ENCODE results near the gene MAP7. TPM values are rescaled to one million over a fixed set of nuclear protein-coding genes. Genes with fewer than 3 reads are reported as not detected.
"Not testable (repeated sequence)": the region's sequence is repeated elsewhere in the genome, so short reads cannot be mapped to it uniquely, and the experiment has no call there.

MAP7 gene
- polyA plus RNA-seq, 3 donors, result 1.2 to 13.1 (median 3.5) TPM

GRCh38 chr6:136491251-136491650 lies 59.0 kb downstream of the MAP7 start:
- no peak overlapping the region for H3K27ac ChIP-seq (ENCODE audit: low read depth, low read length)
- 74 to 84% (median 80%) methylated on average over 2 of the region's 2 CpGs for WGBS, 3 donors

- WGBS, 3 donors, result 93 to 99% (median 97%) methylated on average over 3 of the region's 3 CpGs
- not testable (repeated sequence) for H3K27ac ChIP-seq (ENCODE audit: low read depth, low read length)
Measured at GRCh38 chr6:136489689-136490033, 60.6 kb downstream of the MAP7 start.

- WGBS, 3 donors, result 79 to 90% (median 89%) methylated on average over 7 of the region's 7 CpGs
- no peak overlapping the region for H3K27ac ChIP-seq (ENCODE audit: low read depth, low read length)
Measured at GRCh38 chr6:136487759-136488425, 62.3 kb downstream of the MAP7 start.

- H3K27ac ChIP-seq (ENCODE audit: low read depth, low read length), result no peak overlapping the region
- 77 to 96% (median 85%) methylated on average over 1 of the region's 1 CpG for WGBS, 3 donors
Measured at GRCh38 chr6:136486357-136486756, 63.9 kb downstream of the MAP7 start.

DNA sequence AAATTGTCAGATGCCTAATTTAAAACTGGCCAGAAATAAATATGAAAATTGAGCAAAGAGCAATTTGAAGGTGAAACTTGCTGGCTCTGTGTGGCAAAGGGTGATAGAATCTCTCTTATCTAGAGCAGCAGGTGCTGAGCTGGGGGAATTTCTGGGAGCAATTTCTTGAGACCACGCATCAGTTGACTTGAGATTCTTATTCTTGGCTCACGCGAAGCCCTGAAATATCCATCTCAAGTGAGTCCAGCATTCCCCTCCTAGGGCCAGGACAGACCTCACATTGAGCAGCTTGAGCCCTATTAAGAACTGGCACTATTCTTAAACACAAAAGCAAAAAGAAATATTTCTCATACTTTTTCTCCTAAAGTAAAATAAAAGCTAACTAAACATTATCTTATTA lies 66.3 kb downstream of the MAP7 start:
- H3K27ac ChIP-seq (ENCODE audit: low read depth, low read length), result no peak overlapping the region
- WGBS, 3 donors, result 57 to 83% (median 72%) methylated on average over 3 of the region's 3 CpGs

GRCh38 chr6:136483005-136483404 lies 67.2 kb downstream of the MAP7 start:
- WGBS, 3 donors, result 87 to 89% (median 88%) methylated on average over 2 of the region's 2 CpGs
- H3K27ac ChIP-seq (ENCODE audit: low read depth, low read length), result not testable (repeated sequence)

DNA sequence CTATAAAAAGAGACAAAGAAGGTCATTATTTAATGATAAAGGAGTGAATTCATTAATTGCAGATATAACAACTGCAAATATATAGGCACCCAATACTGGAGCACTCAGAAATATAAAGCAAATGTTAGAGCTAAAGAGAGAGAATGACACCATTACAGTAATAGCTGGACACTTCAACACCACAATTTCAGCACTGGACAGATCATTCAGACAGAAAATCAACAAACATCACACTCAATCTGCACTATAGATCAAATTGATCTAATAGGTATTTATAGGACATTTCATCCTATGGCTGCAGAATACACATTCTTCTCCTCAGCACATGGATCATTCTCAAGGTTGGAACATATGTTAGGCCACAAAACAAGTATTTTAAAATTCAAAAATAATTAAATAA lies 72.7 kb downstream of the MAP7 start:
- H3K27ac ChIP-seq (ENCODE audit: low read depth, low read length), result no peak overlapping the region

GRCh38 chr6:136475686-136476085 lies 74.5 kb downstream of the MAP7 start:
- no peak overlapping the region for H3K27ac ChIP-seq (ENCODE audit: low read depth, low read length)
- 69 to 94% (median 74%) methylated on average over 4 of the region's 4 CpGs for WGBS, 3 donors

- WGBS, 3 donors, result 87 to 93% (median 88%) methylated on average over 6 of the region's 6 CpGs
- no peak overlapping the region for H3K27ac ChIP-seq (ENCODE audit: low read depth, low read length)
Measured at GRCh38 chr6:136474241-136474640, 76.0 kb downstream of the MAP7 start.

- 94 to 97% (median 95%) methylated on average over 1 of the region's 1 CpG for WGBS, 3 donors
- no peak overlapping the region for H3K27ac ChIP-seq (ENCODE audit: low read depth, low read length)
Measured at GRCh38 chr6:136471922-136472321, 78.3 kb downstream of the MAP7 start.

- WGBS, 3 donors, result 34 to 45% (median 38%) methylated on average over 5 of the region's 5 CpGs
Measured at GRCh38 chr6:136471372-136471771, 78.8 kb downstream of the MAP7 start.

DNA sequence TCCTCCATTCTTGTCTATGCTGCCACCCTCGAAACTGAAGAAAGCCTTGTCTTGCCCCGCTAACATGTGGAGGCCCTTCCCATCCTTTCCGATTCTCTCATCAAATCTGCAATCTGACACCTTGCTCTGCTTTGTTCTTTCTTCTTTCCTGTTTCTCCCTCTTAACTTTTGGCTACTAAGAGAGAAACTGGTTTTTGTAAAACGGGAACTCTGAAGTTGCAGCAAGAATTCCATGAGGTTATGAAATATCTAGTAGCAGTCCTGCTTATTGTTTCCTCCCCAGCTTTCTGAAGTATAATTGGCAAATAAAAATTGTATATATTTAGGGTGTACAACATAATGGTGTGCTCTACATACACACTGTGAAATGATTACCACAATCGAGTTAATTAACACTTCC lies 80.2 kb downstream of the MAP7 start:
- WGBS, 3 donors, result 51 to 81% (median 54%) methylated on average over 5 of the region's 5 CpGs
- no peak overlapping the region for H3K27ac ChIP-seq (ENCODE audit: low read depth, low read length)

More at GRCh38 chr6:136471372-136471771, 78.8 kb downstream of the MAP7 start:
- H3K27ac ChIP-seq (ENCODE audit: low read depth, low read length), result no peak overlapping the region

- H3K27ac ChIP-seq (ENCODE audit: low read depth, low read length), result no peak overlapping the region
- 90 to 98% (median 98%) methylated on average over 2 of the region's 2 CpGs for WGBS, 3 donors
Measured at GRCh38 chr6:136469154-136469553, 81.1 kb downstream of the MAP7 start.

DNA sequence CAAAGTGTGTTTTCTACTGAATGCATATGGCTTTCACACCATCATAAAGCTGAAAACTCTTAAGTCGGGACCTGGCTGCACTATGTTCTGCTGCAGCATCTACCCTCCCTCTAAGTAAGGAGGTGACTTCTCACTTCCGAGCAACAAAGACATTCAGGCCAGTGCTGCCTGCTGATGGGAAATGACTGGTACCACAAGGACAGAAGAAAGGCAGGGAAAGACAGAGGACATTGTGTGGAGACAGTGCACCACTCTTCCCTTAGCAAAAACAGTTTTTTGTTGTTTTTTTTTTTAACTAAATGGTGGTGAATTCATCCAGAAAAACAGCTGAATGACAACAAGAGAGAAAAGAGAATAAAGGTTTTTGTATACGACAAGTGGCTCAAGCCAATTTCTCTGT lies 81.5 kb downstream of the MAP7 start:
- WGBS, 3 donors, result 88 to 96% (median 90%) methylated on average over 3 of the region's 3 CpGs
- H3K27ac ChIP-seq (ENCODE audit: low read depth, low read length), result no peak overlapping the region

DNA sequence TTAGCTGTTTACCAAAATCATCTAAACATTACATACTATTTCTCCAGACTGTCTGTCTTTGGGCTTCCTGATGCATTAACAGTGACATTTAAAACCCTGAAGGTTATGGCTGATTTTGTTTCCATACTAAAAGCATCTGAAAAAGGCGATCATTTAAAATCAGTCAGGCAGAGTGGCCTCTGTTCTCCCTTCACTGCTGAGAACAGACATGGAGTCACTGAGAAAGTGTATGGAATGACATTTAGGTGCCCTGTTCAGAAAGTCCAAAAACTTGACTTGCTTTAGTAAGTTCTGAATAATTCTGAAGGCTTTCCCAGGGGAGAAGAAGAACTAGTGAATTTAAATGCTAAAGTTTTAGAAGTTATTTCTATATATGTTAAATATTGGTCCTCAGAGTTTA lies 83.0 kb downstream of the MAP7 start:
- 62 to 82% (median 63%) methylated on average over 1 of the region's 1 CpG for WGBS, 3 donors
- no peak overlapping the region for H3K27ac ChIP-seq (ENCODE audit: low read depth, low read length)

- no peak overlapping the region for H3K27ac ChIP-seq (ENCODE audit: low read depth, low read length)
- WGBS, 3 donors, result 37 to 45% (median 37%) methylated on average over 4 of the region's 4 CpGs
Measured at GRCh38 chr6:136466777-136467176, 83.4 kb downstream of the MAP7 start.

DNA sequence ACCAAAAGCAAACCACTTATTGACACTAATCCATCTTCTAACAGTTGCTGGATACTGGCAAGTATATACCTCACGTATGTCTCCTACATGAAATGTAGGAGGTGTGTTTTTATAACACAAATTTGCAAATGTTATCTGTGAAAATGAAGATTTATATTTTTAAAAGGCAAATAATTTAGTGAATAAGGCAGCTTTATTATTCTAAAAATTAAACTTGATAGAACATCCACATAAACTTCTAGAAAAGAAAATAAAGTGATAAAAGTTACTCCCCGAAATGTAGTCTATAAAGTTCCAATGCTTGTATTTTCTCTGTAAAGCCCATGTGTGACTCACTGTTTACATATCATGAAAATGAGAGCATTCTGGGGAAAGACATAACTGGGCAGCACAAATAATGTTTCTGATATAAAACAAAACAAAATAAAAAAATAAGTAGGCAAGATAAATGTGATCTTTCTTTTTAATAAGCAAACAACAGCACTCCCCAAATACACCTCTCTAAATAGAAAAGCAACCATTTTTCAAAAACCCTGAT lies 84.4 kb downstream of the MAP7 start:
- 61 to 90% (median 86%) methylated on average over 2 of the region's 2 CpGs for WGBS, 3 donors
- H3K27ac ChIP-seq (ENCODE audit: low read depth, low read length), result no peak overlapping the region

DNA sequence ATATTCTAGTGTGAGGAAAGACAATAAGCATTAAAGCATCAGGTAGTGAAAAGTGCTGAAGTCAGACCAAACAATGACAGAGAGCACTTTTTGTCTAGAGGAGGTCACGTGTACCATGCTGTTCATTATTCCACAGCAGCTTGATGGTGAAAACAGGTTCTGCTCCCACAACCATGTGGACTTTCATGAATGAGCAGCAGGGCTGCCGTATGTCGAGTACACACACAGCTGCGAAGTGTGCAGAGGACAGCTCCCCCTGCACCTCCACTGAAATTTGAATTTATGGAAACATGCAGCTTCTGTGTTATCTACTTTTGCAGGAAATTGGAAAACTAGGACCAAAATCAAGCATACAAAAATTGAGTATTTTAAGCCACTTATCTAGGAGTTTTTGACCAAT lies 85.3 kb downstream of the MAP7 start:
- WGBS, 3 donors, result 73 to 84% (median 81%) methylated on average over 4 of the region's 4 CpGs

DNA sequence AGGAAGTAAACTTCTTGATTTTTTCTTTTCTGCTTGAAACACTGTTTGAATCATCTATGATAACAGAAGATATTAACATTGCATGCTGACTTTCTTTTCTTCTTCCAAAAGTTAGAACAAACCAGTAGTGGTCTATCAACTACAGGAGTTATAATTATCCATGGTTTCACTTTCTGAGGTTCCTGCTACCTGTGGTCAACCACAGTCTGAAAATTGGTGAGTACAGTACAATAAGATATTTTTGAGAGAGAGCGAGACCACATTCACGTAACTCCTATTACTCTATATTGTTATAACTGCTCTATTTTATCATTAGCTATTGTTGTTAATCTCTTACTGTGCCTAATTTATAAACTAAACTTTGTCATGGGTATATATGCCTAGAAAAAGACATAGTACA lies 86.1 kb downstream of the MAP7 start:
- WGBS, 3 donors, result 76 to 97% (median 88%) methylated on average over 2 of the region's 2 CpGs

More for the DNA sequence above, 85.3 kb downstream of the MAP7 start:
- no peak overlapping the region for H3K27ac ChIP-seq (ENCODE audit: low read depth, low read length)

GRCh38 chr6:136463743-136464142 lies 86.5 kb downstream of the MAP7 start:
- no peak overlapping the region for H3K27ac ChIP-seq (ENCODE audit: low read depth, low read length)
- 59 to 76% (median 73%) methylated on average over 4 of the region's 4 CpGs for WGBS, 3 donors

More for the DNA sequence above, 86.1 kb downstream of the MAP7 start:
- no peak overlapping the region for H3K27ac ChIP-seq (ENCODE audit: low read depth, low read length)

All from adipose tissue (tissue), 3 donors.